NCI-H1930 (cell line): ENCODE data around the gene TMEM223.
A peak's percentile ranks its signal among the peaks of the same experiment; 100 is the strongest.
"Not testable (repeated sequence)": the region's sequence is repeated elsewhere in the genome, so short reads cannot be mapped to it uniquely, and the experiment has no call there.

ENCODE experiments used
- DNase-seq, 2 experiments: peaks; one replicate each; lab custom pipeline; 2025; lab: John Stamatoyannopoulos, UW

TMEM223 gene

DNA sequence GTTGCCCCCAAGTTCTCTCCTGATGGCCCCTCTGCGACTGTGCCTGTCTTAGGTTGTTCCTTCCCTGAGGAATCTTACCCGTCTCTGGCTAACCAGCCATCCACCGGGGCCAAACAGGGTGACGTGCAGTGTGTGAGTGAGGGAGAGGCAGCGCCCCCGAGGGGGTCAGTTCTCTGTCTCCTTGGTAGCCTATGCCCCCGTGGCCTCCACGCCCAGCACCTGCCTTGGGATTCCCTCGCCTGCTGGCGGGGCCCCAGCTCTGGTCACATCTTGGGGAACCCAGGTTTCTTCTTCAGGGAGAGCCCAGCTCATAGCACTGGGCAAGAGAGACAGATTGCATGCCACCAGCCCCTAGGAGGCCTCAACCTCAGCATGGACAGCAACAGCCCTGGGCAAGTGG is 7.7 kb upstream of the TMEM223 start:
- no peak for DNase-seq

DNA sequence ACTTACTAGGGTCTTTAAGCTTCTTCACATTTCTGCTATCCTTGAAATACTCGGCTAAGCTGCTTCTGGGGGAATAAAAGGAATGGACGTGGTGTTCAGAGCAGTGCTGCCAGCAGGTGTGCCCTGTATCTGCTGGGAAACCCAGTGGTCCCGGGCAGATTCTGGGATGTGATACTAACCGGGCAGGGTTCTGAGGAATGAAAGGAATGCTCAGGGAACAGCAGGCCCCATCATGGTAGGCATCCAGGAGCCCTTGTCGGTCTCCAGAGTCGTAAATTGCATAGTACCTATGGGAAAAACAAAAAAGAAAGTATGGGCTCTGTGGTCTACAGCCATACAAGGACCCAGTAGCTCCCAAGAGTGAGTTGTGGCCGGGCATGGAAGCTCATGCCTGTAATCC is 4.5 kb upstream of the TMEM223 start:
- no peak for DNase-seq

DNA sequence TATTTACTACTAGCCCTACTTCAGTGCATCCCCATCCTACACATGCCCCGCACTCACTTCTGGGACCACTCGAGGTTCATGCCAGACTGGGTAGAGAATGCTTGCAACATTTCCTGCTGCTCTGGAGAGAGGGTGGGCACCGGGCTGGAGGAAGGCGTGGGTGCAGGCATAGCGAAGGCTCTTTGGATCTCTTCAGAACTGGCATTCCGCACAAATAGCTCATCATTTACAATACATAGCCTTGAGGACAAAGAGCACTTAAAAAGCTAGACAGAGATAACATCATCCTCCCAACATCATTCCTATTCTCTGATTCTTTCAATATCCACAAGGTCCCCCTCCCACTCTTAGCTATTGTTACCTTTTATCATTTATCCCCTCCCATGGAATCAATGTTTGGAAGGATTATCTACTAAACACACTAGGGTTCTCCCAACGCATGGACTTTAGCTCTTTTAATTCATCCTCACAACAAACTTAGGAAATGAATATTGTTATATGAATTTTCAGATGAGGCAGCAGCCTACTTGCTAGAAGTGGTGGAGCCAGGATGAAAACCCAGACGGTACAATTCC is 2.5 kb upstream of the TMEM223 start:
- no peak for DNase-seq

DNA sequence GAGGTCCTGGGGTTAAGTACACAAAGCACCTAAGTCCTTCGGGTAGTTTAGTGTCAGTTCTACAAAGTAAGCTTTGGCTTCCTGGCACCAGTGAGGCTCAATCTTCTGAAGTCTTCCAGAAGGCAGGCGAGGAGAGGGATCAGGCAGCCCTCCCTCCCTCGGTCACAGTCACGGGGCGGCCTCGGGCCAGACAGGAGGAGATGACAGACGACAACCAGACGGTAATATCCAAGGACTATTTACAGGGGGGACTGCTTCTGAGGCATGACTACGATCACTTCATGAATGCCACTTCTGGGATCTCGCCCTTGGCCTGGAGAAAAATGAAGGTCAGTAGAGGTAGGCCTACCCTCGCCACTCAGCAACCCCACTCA is 383 bp upstream of the TMEM223 start:
- no peak for DNase-seq

DNA sequence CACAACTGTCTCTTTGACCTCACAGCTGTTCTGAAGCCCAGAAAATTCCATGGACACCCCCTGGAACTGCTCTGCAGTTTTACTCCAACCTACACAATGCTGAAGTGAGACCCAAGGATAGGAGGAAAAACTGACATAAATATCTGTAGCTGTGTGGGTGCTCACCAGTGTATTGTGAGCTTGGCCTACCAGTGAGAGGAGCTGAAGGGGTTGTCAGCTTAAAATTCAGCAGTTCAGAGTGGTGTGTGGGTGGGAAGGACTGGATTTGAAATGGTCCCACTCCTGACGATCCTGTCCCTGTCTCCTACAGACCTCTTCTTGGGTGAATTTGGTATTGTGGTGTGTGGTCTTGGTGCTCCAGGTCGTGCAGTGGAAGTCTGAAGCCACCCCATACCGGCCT is 2.2 kb downstream of the TMEM223 start:
- DNase-seq, result no peak

DNA sequence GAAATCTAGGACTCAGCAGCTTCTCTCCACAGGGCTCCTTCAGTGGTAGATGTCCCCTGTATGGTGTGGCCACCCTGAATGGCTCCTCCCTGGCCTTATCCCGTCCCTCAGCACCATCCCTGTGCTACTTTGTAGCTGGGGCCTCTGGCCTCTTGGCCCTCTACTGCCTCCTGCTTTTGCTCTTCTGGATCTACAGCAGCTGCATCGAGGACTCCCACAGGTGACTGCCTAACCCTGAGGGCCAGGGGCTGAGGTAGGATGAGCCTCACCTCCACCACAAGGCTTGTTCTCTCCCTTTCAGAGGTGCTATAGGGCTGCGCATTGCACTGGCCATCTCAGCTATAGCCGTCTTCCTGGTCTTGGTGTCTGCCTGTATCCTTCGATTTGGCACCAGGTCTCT is 2.8 kb downstream of the TMEM223 start:
- DNase-seq, result no peak

DNA sequence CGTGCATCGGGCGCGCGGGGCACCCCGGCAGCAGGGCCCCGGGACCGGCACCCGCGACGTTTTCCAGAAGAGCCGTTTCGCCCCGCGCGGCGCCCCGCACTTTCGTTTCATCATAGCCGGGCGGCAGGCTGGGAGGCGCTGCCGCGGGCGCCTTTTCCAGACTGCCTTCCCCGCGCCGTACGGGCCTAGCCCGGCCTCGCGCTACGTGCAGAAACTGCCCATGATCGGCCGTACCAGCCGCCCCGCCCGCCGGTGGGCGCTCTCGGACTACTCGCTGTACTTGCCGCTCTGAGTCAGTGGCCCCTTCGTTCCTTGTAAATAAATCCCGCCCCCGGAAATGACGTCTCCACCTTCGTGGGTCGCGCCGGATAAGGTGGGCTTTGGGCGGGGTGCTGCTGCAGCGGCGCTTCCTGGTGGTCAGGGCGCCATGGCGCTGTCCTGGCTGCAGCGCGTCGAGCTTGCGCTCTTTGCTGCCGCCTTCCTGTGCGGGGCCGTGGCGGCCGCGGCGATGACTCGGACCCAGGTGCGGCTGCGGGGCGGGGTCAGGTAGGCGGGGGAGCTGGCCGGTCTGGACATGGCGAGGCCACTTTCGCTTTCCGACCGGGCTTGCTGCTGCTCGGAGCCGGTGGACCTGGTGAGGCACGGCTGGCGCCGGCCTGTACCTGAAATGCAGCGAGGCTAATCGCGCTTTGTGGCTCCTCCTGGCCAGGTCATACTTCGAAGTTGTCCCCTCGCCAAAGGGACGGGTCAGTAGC is 4.6 kb downstream of the TMEM223 start, which contains the start of gene TMEM179B:
TSS of gene TMEM179B (plus strand) at position 398 of the 755 bp plus-strand sequence. CDS start at position 428, 30 bp downstream.
- peak; percentile 95 to 97 for DNase-seq

DNA sequence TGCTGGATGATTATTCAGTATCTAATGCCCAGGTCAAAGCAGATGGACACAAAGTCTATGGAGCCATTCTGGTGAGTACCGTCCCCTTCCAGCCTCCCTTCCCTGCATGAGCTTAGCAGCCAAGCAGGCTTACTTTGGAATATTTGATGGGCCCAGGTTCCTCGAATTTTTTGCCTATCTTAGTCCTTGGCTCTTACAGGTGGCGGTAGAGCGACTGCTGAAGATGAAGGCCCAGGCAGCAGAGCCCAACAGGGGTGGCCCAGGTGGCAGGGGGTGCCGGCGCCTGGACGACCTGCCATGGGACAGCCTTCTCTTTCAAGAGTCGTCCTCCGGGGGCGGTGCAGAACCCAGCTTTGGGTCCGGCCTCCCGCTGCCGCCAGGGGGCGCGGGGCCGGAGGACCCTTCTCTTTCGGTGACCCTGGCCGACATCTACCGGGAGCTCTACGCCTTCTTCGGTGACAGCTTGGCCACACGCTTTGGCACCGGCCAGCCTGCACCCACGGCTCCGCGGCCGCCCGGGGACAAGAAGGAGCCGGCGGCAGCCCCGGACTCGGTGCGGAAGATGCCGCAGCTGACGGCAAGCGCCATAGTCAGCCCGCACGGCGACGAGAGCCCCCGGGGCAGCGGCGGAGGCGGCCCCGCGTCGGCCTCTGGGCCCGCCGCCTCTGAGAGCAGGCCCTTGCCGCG is 5.3 kb downstream of the TMEM223 start:
- peak; percentile 63 to 82 for DNase-seq

DNA sequence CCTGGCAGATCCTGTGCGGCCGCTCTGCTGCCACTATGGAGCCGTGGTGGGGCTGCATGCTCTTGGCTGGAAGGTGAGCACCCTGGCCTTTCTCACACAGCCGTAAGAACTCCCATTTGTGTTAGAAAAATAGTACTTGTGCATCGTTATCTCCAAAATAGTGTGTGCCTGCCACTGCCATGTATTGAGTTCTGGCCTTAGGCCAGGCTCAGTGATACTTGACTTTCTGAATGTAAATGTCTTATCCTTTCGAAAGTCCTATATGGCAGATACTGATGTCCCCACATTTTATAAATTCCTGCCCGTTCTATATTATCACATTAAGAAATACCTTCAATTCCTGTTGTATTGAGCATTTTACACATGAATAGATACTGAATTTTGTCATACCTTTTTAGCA is 9.1 kb downstream of the TMEM223 start:
- DNase-seq, result no peak

DNA sequence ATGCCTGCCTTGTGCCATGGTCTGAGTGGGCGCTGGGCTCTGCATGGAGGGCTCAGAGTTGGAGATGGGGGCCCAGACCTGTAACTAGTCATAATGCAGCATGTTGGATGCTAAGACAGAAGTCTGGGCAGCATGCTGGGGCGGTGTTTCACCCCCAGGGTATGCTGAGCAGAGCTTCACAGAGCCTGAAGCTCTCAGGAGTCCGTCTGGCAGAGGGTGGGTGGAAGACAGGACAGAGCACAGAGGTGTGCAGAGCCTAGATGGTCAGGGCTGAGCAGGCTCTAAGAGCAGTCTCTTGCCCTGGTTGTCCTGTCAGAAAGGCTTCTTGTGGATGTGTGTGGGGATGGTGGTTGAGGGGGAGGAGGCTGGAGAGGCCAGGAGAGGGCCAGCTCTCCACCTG is 13.4 kb downstream of the TMEM223 start:
- no peak for DNase-seq

DNA sequence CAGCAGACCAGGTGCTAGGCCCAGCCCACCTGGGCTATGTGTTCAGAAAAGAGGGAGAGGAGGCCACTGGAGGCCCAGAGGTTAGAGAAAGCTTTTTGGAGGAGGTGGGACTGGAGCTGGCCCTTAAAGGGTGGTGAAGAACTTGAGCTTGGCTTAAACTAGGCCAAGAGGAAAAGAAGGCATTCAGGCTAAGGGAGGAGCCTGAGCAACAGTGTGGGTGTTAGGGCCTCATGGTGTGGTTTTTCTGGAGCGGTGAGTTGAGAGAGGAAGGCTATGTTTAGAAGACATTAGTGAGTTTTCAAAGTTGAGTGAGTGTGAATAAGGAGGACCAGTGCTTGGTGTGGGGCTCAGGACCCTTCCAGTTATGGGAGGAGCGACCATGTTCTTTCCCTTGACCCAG is 14.4 kb downstream of the TMEM223 start:
- no peak for DNase-seq

DNA sequence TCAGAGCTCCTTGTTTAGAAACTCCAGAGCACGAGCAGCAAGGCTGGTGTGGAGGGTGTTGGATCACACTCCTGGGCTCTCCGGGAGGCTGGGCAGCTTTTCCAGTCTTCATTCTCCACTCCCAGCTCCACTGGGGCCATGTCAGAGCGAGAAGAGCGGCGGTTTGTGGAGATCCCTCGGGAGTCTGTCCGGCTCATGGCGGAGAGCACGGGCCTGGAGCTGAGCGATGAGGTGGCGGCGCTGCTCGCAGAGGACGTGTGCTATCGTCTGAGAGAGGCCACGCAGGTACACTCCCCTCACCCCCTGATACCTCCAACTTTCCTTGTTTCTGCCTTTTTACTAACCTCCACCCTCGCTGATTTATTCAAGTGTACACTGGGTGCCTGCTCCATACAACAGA is 16.2 kb downstream of the TMEM223 start:
- no peak for DNase-seq

DNA sequence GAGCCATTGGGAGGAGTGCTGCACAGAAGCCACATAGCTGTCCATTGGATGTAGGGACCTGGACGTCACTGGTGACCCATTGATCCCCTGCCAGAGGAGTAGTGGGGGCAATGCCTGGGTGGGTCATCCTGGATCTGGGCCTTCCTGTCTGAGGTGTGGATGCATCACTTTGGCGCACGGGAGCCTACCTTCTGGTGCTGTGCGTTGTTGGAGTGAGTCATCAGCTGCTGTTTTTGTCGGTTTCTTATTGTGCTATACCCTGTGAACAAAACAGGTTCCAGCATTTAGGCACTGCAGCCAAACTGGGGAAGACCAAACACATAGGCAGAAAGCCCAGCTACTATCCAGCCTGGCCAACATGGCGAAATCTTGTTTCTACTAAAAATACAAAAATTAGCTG is 17.4 kb downstream of the TMEM223 start:
- no peak for DNase-seq

DNA sequence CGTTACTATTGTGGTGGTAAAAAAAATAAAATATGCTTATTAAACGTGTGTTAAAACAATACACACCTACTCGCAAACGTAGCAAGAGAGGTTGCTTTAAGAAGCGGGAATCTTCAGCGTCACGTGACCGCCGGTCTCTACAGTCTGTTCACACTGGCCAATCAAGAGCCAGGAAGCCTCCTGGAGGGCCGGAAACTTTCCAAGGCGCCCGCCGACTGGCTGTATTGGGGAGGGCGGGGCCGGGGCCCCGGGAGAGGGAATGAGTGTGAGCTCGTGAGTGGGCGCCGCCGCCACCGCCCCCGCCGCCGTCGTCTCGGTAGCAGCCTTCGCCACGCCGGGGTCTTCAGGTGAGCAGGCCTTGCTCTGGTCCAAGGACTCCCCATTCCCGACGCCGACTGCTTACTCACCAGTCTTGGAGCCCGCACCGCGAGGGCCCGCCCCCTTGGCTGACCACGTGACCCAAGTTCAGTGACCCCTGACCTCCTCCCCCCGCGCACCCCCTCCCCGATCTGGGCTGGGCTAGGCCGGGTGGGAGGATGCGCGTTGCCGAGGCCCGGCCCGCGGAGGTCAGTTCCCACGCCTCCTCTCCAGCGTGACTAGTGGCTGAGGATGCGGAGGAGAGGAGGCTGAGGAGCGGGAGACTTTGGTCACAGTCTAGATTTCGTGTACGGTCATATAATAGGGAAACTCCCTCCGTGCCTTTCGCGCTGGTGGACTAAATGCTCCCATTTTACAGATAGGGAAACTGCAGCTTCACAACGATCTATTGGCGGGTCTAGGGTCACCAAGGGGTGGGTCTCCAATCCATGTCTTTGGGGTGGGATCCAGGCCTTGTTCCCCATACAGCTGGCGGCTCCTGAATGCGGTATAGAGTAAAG is 20.4 kb downstream of the TMEM223 start, which contains the start of gene TAF6L:
TSS of gene TAF6L (plus strand) at position 253 of the 878 bp plus-strand sequence. CDS start 4,388 bp downstream, outside the sequence.
- DNase-seq, result peak; percentile 95 to 96

DNA sequence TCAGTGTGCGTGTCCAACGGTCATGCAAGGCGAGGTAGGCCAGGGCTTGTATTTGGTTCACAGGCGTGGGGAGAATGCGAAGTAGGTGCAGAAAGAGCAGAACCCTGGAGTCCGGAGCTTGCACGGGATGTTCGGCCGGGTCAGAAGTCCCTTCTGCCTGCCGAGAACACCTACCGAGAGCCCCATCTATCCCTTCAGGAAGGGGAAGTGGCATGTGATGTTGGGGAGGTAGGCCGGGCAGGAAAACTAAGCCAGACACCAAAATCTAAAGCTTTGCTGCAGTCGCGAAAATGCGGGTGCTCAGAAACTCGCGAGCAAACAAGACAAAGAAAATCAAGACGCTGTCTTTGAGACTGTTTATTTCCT is 21.0 kb downstream of the TMEM223 start:
- DNase-seq, result no peak

DNA sequence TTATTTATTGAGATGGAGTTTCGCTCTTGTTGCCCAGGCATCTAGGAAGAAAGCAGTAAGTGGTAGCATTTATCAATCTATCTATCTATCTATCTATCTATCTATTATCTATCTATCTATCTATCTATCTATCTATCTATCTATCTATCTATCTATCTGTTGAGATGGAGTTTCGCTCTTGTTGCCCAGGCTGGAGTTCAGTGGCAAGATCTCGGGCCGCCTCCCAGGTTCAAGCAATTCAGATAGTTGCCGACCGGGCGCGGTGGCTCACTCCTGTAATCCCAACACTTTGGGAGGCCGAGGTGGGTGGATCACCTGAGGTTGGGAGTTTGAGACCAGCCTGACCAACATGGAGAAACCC is 31.0 kb downstream of the TMEM223 start:
- not testable (repeated sequence) for DNase-seq

DNA sequence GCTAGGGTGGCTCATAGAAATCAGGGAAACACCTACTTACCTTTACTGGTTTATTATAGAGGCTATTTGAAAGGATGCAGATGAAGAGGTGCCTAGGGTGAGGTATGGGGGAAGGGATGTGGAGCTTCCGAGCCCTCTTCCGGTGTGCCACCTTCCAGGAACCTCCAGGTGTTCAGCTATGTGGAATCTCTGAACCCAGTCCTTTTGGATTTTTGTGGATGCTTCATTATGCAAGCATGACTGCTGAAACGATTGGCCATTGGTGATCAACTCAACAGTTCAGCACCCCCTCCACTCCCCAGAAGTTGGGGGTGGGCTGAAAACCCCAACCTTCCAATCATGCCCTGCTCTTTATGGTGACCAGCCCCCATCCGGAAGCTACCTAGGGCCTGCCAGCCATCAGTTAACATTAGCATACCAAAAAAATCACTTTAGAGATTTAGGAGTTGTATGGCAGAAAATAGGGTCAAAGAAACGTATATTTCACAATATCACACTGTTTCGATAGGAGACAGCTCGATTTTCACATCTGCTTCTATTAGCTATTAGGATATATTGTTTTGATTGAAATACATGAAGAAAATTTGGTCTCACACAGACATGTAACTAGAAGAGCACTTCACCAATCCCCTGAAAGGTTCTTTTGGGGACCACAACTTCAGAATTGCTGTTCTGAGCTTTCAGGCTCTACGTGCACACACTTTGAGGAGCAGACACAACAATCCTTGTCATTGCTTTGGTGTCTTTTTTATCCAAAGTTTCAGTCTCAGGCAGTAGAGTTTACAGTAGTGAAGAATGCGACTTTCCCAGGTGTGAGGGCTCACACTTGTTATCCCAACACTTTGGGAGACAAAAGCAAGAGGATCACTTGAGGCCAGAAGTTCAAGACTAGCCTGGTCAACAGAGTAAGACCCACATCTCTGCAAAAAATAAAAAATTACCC is 33.7 kb downstream of the TMEM223 start:
- DNase-seq, result no peak

DNA sequence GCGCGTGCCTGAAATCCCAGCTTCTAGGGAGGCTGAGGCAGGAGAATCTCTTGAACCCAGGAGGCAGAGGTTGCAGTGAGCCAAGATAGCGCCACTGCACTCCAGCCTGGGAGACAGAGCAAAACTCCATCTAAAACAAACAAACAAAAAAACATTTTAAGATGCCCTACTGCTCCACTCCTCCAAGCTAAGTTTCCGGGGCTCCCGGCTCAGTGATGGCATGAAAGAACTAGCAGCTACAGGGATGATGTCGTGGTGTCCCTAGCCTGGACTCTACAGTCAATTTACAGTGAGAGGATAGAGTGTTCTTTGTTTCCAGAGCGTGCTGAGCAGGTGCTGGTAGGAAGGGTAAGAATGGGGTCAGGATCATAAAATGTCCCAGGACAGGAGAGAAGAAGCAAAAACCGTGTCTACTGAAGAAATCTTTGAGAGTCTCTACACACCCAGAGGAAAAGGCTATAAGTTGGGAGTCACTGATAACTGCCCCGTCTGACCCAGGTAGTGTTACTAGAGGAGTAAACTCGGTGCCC is 36.7 kb downstream of the TMEM223 start:
- DNase-seq, result no peak

DNA sequence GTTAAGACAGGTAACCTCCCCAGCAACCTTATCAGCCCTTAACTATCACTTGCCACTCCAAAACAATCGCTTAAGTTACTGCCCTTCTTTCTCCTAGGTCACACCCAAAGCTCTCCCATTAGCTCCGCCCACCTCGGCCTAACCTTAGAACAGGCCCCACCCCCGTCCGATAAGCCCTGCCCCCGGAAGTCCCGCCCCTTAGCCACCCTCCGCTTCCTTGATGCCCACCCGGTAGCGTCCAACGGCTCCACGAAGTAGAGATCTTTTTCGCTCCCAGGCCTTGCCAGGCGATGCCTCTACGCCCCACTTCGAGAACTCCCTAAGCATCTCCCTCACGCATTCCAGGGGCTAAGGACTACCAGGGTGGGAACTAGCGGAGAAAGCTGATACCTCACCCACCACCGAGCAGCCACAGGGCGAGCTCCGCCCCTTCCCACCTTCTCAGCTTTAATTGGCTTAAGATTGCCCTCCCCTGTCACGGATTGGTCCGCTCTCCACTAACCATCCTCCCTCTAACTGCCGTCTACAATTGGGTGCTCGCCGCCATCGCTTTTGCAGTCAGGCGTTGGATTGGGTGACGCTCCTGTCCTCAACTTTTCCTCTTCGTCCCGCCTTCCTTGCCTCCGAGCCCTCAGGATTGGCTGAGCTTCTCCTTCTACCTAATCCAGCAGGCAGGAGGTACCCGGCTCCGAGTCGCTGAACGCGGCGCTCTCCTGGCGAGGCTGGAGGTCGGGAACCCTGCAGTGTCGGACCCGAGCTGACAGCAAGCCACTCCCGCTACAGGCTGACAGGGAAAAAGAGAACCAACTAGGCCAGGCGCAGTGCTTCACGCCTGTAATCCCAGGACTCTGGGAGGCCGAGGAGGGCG is 37.8 kb downstream of the TMEM223 start, which contains the start of gene ZBTB3:
TSS of gene ZBTB3 (minus strand) at position 425 of the 868 bp plus-strand sequence. CDS start 496 bp downstream, outside the sequence.
- DNase-seq, result peak; percentile 97 to 98
